Caki2 (cell line): ENCODE measurements around the gene WT1. TPM values are rescaled to one million over a fixed set of nuclear protein-coding genes. Genes with fewer than 3 reads are reported as not detected.

Experiments used
- DNase-seq: peaks from one replicate; pipeline ENCODE4 v3.0.0-alpha.2; 2015; ENCODE audit warnings: low read depth
- in situ Hi-C: cut with HindIII; loops from 2 replicates; pipeline ENCODE4 v1.10.0; 2016; ENCODE audit warnings: low sequenced_read_pairs, low pct_unique_long_range_greater_than_20kb, mixed read lengths
- total RNA-seq: library from RNA; depleted of rRNA; stranded (reverse); fragments of >200 nt; shearing (Covaris generic); gene quantifications from 2 replicates; pipeline ENCODE4 v1.2.3, GENCODE V29; 2014; ENCODE audit warnings: low replicate concordance; rRNA removed

The WT1 gene
- total RNA-seq, 1 experiment from 2014 or later = 0.64 TPM

DNA sequence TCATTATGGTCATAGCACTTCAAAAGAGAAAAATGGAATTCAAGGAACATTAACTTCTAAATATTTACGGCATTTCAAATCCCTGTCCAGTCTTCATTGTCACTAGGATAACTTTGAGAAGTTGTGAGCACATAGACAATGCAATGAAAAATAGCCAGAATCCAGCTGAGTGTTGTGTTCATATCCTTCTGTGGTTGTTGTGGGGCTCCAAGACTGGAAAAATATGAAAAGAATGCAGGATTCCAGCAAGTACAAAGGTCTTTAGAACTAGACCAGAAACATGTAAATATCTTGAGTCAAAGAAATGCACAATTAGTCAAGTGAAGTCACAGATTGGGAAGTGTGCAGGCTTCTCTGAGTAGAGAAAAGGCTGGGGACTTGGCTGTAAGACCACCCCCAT is 68.7 kb downstream of the WT1 start:
- peak; percentile 3 for DNase-seq
- in situ Hi-C loops = no loop called here

DNA sequence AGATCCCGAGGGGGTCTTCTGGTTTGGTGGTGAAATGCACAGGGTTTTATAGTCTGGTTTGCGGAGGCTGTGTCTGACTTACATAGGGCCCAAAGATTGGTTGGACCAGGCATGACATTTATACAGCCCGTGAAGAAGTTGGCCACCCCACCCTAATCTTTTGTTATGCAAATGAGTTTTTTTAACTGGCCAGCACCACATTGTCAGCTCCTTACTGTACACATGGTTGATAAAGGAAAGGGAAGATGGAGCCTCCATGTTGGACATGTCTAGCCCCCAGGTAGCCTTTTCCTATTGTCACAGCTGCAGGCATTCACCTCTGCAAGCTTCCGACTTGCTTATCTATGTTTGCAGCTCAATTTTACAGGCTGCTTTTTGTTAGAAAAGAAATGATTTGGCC is 70.1 kb downstream of the WT1 start:
- DNase-seq = no peak
- in situ Hi-C loops = no loop called here

DNA sequence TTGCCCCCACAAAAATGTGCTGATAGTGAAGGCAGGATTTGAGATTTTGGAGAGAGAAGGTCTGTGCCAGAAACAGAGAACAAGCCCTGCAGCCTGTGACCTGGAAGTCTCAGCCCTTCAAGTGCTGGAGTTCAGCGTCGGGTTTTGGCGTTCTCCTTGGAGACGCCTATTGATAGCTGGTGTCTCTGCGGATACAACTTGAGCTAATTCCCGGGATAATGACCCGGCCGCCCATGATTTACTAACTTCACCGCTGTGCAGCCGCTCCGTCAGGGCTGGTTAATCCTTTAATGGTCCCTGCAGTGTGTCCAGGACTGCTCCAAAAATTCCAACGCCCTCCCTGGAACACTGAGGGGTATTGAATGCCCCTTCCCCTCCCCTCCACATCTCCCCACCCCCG is 76.6 kb downstream of the WT1 start:
- no peak for DNase-seq
- in situ Hi-C loops = no loop called here

DNA sequence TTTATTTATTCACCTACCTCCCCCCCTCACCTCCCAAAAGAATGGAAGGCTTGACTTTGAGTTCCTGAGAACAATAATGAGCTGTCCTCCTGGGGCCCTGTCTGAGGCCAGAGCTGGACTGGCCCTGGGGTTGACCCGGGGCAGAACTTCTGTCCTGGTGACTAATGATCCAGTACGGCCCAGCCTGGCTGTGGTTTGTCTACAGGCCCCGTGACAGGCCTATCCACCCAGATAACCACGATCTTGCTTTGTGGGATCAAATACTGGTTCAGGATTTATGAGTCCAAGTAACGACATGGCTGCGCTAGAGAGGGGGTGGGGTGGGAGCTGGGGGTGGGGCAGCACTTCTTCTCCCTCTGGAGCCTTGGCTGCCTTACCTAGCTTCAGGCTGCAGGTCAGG is 81.5 kb downstream of the WT1 start:
- no peak for DNase-seq
- in situ Hi-C loops = no loop called here

DNA sequence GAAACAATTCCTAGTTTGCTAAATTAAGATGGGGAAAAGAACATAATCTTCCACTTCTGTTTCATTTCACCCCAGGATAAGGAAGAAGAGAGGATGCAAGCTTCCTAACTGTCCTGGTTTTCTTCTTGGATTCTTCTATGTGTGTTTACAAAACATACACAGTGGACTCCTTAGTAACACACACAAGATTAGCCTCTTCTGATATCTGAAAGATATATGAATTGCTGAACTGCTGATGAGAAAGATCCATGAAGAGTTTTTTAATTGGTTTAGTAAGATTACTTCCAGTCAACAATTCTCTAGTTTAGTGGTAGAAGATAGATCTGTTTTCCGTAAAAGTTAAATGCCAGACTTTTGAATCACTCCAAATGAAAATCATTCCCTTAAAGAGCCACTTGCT is 86.8 kb downstream of the WT1 start:
- no peak for DNase-seq
- in situ Hi-C loops = no loop called here

DNA sequence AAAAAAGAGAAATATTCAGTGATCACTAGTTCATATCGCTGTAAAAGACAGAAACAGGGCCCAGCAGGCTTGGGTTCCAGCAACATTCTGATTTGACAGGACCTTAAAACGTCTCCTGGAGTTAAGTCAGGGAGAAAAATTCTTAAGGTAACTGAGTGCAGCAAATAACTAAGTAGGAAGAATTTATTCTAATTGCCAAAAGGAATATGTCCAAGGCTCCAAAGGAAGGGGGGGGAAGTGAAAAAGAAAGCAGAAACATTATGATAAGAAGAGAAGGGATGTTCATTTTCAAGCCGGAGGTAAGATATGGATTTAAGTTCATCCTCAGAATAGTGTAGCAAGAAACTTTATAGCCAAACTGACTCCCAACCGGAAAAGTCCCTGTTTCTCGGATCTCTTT is 90.4 kb downstream of the WT1 start:
- in situ Hi-C loops = no loop called here
- DNase-seq = no peak

DNA sequence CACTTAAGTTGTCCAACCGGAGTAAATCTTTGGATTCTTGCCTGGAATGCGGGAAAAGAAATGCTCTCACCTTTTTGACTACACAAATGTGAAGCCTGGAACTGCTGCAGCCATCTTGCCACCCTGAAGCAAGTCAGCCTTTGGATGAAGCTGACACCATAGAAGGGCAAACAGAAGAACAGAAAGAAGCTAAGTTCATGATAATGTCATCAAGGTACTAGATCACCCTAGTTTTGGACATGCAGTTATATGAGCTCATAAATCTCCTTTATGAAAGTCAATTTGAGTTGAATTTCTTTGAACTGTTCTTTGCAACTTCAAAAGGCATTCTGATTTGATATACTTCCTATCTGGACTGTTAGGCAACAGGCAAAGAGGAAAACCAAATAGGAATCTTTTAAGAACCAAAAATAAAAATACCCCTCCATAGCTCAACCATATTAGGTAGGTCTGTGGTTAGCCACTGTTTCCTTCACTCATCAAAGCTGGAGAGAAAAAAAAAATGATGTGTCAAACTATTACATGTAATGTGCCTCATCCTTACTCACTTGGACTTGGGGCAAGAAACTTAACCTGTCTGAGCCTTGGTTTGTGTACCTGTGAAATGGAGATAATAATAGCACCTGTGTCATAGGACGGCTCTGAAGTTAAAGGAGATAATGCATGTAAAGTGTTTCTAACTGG is 91.9 kb downstream of the WT1 start:
- in situ Hi-C loops = no loop called here
- no peak for DNase-seq

DNA sequence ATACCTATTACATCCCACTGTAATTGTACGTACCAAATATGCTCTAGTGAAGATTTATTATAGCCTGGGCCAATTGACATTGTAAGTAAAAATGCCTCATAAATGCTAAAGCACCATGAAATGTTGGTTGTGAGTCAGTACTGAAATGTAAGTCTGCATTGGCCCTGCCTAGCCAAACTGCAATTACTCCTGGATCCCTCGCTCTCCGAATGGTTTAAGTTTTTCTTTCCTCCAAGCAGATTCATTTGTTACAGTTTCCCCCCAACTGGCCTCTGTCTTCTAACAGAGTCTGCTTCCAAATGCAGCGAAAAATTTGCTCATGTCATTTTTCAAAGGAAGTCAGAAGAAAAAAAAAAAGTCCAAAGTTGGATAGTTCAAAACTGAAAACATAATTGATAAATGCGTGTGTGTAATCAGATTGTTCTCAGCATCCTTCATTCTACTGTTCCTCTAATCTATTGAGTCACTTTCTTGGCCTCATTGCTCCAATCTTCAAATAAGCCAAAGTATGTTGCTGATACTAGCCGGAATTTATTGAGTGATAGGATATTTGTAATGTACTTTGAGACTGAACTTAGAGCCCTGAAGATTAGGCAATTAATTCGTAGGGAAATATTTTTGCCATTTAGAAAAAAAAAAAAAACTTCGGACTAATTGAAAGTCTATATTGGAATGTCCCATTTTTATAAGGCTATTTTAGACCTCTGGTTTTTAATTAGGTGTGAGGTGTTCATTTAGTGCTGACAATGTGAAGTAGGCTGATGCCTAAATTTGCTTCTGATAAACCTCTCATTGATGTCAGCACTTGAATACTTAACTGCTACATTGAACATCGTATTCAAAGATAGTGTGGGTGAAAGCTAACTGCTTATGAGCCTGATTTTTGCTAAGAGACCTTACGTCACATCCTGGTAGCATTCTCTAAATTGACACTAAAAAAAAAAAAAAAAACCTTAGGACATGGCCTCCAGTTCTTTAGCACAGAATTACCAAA is 93.4 kb downstream of the WT1 start:
- in situ Hi-C loops = no loop called here
- no peak for DNase-seq

DNA sequence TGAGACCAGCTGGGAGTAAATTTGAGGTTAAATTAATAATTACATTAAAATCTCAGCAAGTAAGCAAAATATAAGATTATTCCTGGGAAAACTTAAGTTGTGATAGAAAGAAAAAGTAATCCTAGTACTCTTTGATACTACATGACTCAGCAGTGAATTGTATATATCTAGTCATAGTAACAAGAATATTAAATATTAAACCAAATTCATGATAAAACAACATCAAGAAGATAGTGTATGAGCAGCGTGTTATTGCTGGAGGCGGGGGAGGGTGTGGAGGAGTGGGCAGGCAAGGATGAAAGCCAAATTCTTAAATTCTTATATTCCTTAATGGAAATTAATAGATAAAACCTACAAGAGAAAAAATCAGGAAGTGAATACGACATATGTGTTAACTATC is 95.2 kb downstream of the WT1 start:
- no peak for DNase-seq
- in situ Hi-C loops = no loop called here

Other genes starting within 250 kb of the WT1 start
- 328 and 371 TPM in 2 replicates for gene EIF3M, start 148.3 kb upstream of the WT1 start, total RNA-seq